ENCODE measurements around the gene PRTG. TPM values are rescaled to one million over a fixed set of nuclear protein-coding genes. Genes with fewer than 3 reads are reported as not detected.

The PRTG gene
- total and polyA plus RNA-seq, 2 of the 13 experiments (the other 11 are each of a cell fraction or from before 2014, with no cell fraction given) = 13.2 to 22.3 TPM

- TF ChIP-seq ZNF687 (CRISPR knock-in tag; IDR thresholded peaks at IDR 0.05) (peak; percentile 40), ZNF839 (CRISPR knock-in tag; IDR thresholded peaks at IDR 0.05; ENCODE audit: borderline replicate concordance) (no peak), ZBTB44 (CRISPR knock-in tag; IDR thresholded peaks at IDR 0.05) (no peak), PATZ1 (CRISPR knock-in tag; IDR thresholded peaks at IDR 0.05) (0 out of 2 replicates have a peak, but pooled peaks have one; percentile 6), ZBED4 (CRISPR knock-in tag; IDR thresholded peaks at IDR 0.05; ENCODE audit: borderline replicate concordance) (no peak), ZXDC (CRISPR knock-in tag; IDR thresholded peaks at IDR 0.05) (no peak), ERF (CRISPR knock-in tag; IDR thresholded peaks at IDR 0.05) (no peak)
These were observed 154.7 kb downstream of the PRTG start, which contains the start of gene PYGO1 (continued) for GRCh38 chr15:55588070-55588814.

Data from HepG2 (cell line).